ENCODE measurements around the gene LILRA5.
"Not testable (repeated sequence)": the region's sequence is repeated elsewhere in the genome, so short reads cannot be mapped to it uniquely, and the experiment has no call there.

The LILRA5 gene

DNA sequence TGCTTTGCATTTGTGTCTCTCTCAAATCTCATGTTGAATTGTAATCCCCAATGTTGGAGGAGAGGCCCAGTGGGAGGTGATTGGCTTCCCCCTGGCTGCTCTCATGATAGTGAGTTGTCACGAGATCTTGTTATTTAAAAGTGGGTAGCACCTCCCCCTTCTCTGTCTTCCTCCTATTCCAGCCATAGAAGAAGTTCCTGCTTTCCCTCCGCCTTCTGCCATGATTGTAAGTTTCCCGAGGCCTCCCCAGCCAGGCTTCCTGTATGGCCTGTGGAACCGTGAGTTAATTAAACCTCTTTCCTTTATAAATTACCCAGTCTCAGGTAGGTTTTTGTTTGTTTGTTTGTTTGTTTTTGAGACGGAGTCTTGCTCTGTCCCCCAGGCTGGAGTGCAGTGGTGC is 22.2 kb upstream of the LILRA5 start:
- in situ Hi-C loops (cut with MboI; ENCODE audit: low sequenced_read_pairs): no loop called here

DNA sequence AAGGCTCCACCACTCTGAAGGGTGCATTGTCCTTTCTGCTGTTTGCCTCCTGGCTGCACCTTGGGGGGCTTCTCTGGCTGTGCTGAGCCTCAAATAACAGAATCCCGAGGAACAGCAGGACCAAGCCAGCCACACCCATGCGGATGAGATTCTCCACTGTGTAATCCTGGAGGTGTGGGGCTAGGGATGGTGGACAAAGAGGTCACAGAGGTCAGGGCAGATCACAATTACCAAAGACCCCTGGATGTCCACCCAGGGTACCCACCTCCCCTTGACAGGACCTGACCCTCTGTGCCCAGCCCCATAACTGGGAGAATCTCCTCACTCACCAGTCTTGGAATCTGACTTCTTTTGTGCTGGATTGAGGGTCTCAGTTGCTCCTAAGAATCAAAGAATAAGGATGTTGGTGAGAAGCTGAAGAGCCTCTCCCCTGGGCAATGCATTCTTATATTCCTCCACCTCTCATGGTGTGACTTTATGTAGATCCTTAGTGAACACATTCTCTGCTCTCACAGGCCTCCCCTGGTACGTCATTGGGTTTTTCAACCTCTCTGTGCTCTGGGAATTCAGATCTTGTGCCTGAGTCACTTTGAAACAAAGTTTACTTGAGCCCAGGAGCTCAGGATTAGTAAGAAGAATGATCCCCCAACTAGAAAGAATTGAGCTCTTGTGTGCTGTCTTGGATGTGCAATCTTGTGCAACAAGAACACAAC is 20.8 kb upstream of the LILRA5 start:
- in situ Hi-C loops (cut with MboI; ENCODE audit: low sequenced_read_pairs): no loop called here

DNA sequence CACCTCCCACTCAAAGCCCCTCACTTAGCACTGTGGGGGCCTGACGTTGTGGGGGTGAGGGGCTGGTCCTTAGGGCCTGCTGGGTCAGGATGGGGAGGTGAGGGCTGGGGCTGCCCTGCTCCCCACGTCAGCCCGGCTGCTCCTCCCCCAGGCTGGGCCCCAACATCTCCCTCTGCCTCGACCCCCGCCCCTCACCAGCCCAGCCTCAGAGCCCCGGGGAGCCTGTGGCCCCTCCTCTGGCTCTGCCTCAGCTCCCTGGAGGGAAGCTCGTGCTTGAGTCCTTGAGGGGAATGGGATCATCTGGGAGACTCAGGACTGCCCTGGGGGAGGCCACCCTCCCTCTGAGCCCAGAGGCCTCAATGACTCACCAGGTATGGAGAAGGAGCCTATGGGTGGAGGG is 19.2 kb upstream of the LILRA5 start:
- in situ Hi-C loops (cut with MboI; ENCODE audit: low sequenced_read_pairs): no loop called here

DNA sequence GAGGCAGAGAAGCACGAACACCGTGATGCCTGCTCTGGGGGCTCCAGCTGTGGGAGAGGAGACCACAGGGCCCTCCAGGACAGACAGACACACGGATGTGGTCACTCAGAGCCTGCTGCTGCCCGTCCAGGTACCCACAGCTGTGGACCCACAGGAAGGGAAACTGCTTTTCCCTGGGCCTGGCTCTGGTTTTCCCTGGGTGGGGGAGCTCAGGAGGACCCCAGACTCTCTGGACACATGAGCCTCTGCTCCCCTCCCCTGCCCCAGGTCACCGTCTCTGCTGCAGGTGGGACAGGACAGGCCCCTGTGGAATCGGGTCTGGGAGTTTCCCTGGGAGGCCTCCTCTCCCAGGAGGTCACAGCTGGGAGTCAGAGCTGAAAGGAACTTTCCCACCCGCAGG is 18.7 kb upstream of the LILRA5 start:
- in situ Hi-C loops (cut with MboI; ENCODE audit: low sequenced_read_pairs): no loop called here

DNA sequence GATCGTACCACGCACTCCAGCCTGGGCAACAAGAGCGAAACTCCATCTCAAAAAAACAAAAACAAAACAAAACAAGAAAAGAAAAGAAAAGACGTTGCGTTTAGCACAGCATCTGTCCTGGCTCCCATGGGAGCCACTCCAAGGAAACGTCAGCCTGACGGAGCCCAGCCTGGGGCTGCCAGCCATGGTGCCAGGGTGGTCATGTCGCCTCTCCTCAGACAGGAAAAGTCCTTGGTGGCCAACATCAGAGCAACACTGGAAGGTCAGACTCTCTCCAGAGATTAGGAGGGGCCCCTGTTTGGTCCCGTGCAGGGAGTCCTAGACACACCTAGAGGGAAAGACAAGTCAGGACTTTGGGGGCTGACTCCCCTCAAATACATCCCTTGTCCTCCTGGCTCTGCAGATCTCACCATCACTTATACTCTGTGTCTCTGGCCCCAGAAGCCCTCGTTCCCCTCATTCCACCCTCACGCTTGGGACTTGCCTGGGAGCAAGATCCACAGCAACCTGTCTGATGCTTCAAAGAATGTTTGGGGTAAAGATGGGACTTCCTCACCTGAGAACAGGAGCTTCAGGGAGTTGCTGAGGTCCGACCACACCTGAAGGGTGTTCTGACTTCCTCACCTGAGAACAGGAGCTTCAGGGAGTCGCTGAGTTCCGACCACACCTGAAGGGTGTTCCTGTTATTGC is 16.7 kb upstream of the LILRA5 start:
- in situ Hi-C loops (cut with MboI; ENCODE audit: low sequenced_read_pairs): no loop called here

DNA sequence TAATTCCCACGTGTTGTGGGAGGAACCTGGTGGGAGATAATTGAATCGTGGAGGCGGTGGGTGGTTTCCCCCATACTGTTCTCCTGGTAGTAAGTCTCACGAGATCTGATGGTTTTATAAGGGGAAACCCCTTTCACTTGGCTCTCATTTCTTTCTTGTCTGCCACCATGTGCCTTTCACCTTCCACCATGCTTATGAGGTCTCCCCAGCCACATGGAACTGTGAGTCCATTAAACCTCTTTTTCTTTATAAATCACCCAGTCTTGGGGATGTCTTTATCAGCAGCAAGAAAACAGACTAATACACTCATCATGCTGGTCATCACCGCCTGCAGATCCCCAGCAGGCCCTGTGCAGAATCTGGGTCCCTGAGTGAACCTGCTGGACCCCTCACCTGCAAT is 15.8 kb upstream of the LILRA5 start:
- in situ Hi-C loops (cut with MboI; ENCODE audit: low sequenced_read_pairs): not testable (repeated sequence)

DNA sequence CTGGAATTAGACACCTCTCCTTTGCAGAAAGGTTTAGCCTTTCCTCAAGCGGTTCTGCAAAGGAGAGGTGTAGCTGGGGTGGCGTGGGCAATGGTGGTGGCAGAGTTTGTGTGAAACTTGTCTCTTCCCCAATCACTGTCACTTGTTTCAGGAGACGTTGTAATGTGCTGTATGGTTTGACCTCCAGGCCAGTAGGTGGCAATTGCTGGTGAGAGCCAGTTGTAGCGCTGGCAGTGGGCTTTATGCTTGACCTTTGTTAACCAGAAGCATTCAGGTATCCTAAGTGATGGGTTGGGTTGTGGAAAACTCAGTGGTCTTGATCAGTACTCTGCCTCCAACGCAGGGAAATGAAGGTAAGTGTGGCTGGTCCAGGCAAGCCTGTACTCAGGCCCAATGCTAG is 12.7 kb upstream of the LILRA5 start:
- in situ Hi-C loops (cut with MboI; ENCODE audit: low sequenced_read_pairs): no loop called here

DNA sequence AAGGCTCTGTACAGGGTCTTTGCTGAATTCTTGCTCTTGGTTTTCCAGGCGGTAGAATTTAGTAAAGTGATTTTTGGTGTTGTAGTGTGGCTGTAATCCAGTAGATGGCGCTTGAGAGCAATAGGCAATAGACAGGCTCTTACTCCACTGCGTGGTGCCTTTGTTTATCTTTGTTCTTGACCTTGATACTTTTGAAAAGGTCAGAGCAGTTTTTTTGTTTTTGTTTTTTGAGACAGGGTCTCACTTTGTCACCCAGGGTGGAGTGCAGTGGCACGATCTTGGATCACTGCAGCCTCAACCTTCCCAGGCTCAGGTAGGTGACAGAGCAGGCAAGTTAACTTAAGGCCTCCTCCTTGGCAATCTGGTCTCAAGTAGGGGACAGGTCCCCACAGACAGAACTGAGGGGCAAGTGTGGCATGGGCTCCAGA is 12.2 kb upstream of the LILRA5 start:
- in situ Hi-C loops (cut with MboI; ENCODE audit: low sequenced_read_pairs): no loop called here

DNA sequence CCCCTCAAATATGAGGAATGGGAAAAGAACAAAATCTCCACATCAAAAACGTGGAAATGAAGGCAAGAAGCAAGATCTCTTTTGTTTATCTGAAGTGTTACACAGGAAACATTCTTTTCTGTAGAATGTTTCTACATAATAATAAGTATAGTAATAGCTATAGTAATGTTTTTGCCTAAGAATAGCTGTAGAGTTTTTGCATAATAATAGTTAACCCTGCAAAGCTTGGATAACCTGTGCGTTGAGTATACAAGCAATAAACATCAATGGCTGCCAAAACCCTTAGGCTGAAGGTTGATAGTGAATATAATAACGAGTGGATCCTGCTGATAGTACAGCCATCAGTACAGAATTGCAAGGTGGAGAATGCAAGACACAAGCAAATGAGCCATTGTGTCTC is 11.1 kb upstream of the LILRA5 start:
- in situ Hi-C loops (cut with MboI; ENCODE audit: low sequenced_read_pairs): no loop called here

DNA sequence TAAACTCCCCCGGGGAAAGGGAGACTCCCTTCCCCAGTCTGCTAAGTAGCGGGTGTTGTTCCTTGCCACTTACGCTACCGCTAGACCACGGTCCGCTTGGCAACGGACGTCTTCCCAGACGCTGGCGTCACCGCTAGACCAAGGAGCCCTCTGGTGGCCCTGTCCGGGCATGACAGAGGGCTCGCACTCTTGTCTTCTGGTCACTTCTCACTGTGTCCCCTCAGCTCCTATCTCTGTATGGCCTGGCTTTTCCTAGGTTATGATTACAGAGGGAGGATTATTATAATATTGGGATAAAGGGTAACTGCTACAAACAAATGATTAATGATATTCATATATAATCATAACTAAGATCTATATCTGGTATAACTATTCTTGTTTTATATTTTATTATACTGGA is 10.0 kb upstream of the LILRA5 start:
- in situ Hi-C loops (cut with MboI; ENCODE audit: low sequenced_read_pairs): not testable (repeated sequence)

DNA sequence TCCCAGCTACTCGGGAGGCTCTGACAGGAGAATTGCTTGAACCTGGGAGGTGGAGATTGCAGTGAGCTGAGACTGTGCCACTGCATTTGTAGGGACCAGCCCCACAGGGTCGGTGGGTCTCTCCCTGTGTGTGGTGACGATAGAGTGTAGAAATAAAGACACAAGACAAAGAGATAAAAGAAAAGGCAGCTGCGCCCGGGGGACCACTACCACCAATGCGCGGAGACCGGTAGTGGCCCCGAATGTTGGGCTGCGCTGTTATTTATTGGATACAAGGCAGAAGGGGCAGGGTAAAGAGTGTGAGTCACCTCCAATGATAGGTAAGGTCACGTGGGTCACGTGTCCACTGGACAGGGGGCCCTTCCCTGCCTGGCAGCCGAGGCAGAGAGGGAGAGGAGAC is 9.3 kb upstream of the LILRA5 start:
- in situ Hi-C loops (cut with MboI; ENCODE audit: low sequenced_read_pairs): not testable (repeated sequence)

DNA sequence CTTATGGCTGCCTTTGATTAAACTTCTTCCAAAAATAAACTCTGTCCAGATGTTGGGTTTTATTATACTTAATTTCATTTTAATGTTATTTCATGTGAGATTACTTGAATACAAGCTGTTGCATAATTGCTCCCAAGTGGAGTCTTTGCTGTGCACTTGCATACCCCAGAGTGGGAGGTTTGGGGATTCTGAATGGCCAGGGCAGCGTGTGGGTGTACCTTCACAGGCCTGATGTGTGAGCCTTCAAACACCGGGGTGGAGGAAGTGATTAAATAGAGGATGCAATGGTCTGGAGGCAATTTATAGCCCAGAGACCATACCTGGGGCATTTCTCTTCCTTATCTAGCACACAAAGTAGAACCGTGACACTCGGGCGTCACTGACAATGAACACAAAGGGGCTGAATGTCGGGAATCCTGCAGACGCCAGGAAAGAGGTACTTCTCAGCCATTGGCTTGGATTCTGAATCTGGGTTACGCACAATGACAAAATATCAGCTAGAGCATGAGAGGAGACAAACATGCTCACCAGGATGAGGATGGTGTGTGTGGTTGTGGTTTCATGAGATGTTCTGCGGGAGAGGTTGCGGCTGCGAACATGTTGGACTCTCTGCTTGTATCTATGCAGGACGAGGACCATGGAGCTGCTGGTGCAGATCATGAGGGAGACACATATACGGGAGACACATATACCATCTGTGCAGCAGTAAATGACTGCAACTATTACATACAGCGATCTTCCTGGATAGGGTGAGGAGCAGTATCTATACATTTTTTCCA is 7.1 kb upstream of the LILRA5 start:
- in situ Hi-C loops (cut with MboI; ENCODE audit: low sequenced_read_pairs): no loop called here

DNA sequence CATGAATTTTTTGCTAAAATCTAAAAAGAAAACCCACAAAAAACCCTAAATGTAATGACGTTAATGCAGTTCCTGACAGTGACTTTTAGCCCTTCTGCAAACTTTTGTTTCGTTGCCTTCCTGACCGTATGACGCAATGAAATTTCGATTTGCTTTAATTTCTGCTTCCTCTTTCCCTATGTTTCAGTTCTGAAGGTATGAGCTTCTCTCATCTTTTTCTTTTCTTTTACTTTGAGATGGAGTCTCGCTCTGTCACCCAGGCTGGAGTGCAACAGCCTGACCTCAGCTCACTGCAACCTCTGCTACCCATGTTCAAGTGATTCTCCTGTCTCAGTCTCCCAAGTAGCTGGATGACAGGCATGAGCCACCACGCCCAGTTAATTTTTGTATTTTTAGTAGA is 6.1 kb upstream of the LILRA5 start:
- in situ Hi-C loops (cut with MboI; ENCODE audit: low sequenced_read_pairs): no loop called here

DNA sequence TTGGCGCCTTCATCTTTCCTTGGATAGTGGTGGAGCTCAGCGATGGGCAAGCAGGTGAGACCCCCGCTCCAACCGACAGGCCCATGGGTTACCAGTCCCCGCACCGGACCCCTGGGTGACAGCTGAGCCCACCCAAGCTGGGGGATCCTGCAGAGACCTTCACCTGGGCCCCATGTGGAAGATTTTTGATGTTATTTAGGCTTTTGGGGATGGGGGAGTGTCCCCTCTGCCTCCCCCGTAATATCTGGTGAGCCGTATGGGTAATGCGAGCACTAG is 4.9 kb upstream of the LILRA5 start:
- in situ Hi-C loops (cut with MboI; ENCODE audit: low sequenced_read_pairs): no loop called here

DNA sequence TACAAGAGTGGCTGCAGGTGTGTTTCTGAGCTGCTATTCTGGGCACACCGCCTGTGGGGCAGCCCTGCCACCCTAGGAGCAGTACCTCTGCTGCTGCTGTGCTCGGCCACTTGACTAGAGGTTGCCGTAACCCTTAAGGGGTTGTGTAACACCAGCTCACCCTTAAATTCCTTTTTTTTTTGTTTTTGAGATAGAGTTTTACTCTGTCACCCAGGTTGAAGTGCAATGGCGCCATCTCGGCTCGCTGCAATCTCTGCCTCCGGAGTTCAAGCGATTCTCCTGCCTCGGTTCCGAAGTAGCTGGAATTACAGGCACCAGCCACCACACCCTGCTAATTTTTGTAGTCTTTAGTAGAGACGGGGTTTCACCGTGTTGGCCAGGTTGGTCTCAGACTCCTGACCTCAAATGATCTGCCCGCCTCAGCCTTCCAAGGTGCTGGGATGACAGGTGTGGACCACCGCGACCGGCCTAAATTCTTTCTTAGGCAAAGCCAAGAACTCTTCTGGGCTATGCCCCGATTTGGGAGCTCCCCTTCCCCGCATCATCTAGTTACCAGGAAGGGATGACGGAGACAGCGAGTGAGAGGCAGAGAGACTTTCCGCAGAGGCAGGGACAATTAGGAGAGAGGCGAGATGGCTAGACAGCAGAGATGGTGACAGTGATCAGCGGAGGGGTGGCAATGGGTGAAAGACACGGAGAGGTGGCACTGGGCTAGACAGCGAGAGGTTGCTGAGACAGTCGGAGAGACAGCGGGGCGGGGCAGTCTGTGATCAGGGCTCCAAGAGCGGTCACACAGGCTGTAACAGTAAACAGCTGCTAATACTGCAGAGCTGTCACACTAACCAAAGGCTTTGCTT is 4.4 kb upstream of the LILRA5 start:
- in situ Hi-C loops (cut with MboI; ENCODE audit: low sequenced_read_pairs): no loop called here

DNA sequence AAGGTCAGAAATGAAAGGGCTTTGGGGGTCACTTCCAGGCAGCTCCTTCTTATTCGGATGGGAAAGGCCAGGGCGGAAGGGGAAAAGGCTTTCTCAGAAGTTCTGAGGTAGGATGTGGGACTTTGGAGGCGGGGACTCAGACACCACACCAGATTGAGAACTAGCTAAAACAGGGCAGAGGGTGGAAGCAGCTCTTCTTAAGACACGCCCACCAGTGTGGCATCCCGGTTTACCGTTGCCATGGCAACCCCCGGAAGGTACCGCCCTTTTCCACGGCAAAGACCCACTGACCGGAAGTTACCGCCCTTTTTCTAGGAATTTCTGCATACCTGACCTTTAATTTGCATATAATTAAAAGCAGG is 3.8 kb upstream of the LILRA5 start:
- in situ Hi-C loops (cut with MboI; ENCODE audit: low sequenced_read_pairs): no loop called here

DNA sequence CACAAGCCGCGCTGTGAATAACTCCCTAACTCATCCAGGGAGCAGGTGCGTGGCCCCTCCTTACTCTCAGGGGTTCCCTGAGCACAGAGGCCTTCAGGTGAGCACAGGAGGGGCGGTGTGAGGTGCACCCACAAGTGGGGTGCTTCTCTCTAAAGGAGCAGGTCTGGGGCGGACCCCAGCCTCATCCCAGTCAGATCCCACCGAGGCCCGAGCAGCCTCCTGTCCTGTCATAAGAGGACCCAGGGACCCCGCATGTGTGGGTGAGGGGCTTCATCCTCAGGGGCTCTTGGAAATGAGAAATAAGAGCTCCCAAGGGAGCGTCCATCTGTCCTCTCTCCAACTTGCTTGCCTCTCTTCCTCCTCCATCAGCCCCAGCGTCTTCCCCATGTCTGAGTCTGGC is 3.0 kb upstream of the LILRA5 start:
- in situ Hi-C loops (cut with MboI; ENCODE audit: low sequenced_read_pairs): no loop called here

DNA sequence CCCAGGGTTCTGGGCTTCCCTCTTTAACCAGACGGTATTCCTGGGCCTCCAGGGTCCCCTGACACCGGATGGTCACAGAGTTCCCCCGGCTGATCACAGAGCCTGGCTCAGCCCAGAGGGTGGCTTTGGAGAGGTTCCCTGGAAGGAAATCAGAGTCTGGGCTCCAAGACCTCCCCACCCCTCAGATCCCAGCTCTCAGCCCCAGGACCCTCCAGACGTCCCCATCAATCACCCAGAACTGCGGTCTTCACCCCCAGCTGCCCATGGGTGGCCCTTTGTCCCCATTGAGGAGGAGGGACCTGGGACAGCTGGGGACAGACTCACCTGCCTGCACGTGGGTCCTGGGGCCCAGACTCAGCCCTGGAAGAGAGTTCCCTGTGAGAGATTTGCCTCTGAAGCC is 955 bp downstream of the LILRA5 start:
- in situ Hi-C loops (cut with MboI; ENCODE audit: low sequenced_read_pairs): no loop called here

DNA sequence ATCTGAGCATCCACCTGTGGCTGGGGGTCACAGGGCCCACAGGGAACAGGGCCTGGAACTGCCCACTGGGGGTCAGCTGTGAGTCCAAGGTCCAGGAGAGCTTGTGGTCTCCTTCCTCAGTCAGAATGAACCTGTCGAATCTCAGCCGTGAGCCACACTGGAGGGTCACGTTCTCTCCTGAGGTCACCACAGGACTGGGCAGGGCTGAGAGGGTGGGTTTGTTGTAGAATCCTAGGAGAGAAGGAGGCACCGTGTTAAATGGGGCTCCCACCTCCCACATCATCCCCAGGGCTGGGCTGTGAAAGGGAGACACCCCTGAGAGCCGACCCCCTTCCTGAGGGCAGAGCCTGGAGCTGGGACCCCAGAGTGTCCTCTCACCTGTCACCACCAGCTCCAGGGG is 1.5 kb downstream of the LILRA5 start:
- in situ Hi-C loops (cut with MboI; ENCODE audit: low sequenced_read_pairs): no loop called here

DNA sequence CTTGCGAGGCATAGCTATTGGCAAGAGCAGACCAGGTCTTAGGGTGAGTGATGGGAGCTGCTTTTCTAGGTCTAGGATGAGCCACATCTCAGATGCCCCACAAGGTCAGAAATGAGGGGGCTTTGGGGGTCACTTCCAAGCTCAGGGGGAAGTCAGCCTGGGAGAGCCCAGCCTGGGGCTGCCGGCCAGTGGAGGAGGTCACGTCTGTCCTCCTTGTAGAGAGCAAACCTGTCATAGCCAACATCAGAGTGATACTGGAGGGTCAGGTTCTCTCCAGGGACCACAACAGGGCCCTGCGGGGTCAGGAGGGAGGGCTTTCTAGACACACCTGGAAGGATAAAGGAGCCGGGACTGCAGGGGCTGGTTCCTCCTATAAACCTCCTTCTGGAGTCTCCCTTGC is 2.4 kb downstream of the LILRA5 start:
- in situ Hi-C loops (cut with MboI; ENCODE audit: low sequenced_read_pairs): no loop called here

DNA sequence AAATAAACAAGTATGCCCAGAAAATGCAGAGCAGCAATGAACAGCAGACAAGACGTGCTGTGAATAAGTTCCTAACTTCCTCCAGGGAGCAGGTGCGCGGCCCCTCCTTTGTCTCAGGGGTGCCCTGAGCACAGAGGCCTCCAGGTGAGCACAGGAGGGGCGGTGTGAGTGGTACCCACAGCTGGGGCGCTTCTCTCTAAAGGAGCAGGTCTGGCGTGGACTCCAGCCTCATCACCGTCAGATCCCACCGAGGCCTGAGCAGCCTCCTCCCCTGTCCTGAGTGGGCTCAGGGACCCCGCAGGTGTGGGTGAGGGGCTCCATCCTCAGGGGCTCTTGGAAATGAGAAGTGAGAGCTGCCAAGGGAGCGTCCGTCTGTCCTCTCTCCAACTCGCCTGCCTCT is 3.2 kb downstream of the LILRA5 start:
- in situ Hi-C loops (cut with MboI; ENCODE audit: low sequenced_read_pairs): no loop called here
